ENCODE data around the gene GALNT17.
"Not testable (repeated sequence)": the region's sequence is repeated elsewhere in the genome, so short reads cannot be mapped to it uniquely, and the experiment has no call there.

GALNT17 gene

DNA sequence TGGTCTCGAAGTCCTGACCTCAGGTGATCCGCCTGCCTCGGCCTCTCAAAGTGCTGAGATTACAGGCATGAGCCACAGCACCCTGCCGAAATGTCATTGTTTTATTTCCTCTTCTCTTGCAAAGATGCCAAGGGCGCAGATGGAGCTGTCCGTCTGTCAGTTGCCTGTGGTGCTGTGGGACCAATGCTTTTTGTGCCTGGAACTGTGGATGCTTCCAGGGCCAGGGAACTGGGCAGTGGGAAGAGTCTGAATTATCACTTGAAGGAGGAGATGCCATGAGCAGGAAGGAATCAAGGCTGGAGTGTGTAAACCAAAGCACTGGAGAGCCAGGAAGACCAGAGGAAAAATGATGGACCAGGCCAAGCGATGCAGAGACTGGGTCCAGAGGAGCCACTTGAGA, 459.9 kb downstream of the GALNT17 start:
- CTCF ChIA-PET, result interaction anchor here (0.7 kb wide), 1 partner anchor 17 kb away, joined by 3 read pairs; no protein-coding TSS in a partner anchor
- DNase-seq (ENCODE audit: extremely low spot score), result no peak
- POLR2A ChIA-PET, result no interaction called here
- no peak for TF ChIP-seq FOXM1 (IDR thresholded peaks at IDR 0.05; ENCODE audit: borderline replicate concordance)
- TF ChIP-seq ZNF384 (IDR thresholded peaks at IDR 0.05), result no peak

DNA sequence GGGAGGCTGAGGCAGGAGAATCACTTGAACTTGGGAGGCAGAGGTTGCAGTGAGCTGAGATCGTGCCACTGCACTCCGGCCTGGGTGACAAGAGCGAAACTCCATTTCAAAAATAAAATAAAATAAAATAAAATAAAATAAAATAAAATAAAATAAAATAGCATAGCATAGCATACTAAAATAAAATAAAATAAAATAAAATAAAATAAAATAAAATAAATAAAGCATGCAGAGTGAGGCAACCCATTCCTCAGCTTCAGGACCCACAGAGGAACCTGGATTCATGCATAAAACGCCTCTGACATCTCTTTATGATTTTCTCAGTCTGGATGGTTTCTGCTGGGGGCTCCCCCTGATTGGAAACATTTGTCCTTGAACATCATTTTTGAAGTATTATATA, 460.4 kb downstream of the GALNT17 start:
- CTCF ChIA-PET; POLR2A ChIA-PET; DNase-seq (ENCODE audit: extremely low spot score): not testable (repeated sequence)

DNA sequence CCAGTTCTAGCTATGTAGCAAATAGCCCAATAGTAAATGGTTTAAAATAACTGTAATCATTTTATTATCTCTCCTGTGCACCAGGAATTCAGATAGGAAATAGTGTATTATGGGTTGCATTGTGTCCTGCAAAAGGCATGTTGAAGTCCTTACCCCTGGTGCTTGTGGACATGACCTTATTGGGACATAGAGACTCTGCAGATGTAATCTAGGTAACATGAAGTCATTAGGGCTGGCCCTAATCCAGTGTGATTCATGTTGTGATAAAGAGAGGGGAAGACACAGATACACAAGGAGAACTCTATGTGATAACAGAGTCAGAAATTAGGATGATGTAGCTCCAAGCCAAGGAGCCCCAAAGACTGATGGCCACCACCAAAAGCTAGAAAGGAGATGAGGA, 462.8 kb downstream of the GALNT17 start:
- ChIA-PET POLR2A (no interaction called here), CTCF (no interaction called here)
- TF ChIP-seq NFRKB (IDR thresholded peaks at IDR 0.05) (no peak), FOXA1 (IDR thresholded peaks at IDR 0.05) (no peak), L3MBTL2 (conservative IDR thresholded peaks at IDR 0.05) (no peak), TARDBP (IDR thresholded peaks at IDR 0.05) (no peak), FOXM1 (IDR thresholded peaks at IDR 0.05; ENCODE audit: borderline replicate concordance) (no peak), ZNF384 (IDR thresholded peaks at IDR 0.05) (no peak), ARNT (IDR thresholded peaks at IDR 0.05) (no peak), FOXK2 (IDR thresholded peaks at IDR 0.05) (no peak), ELF4 (IDR thresholded peaks at IDR 0.05) (no peak), SUZ12 (IDR thresholded peaks at IDR 0.05) (no peak), CTBP1 (IDR thresholded peaks at IDR 0.05; ENCODE audit: borderline replicate concordance) (no peak), HDGF (IDR thresholded peaks at IDR 0.05; ENCODE audit: borderline replicate concordance) (no peak), BHLHE40 (IDR thresholded peaks at IDR 0.05; ENCODE audit: borderline replicate concordance) (no peak), SP1 (IDR thresholded peaks at IDR 0.05) (no peak), LEF1 (IDR thresholded peaks at IDR 0.05; ENCODE audit: borderline replicate concordance) (no peak)
- TF ChIP-seq, protein P1, sequence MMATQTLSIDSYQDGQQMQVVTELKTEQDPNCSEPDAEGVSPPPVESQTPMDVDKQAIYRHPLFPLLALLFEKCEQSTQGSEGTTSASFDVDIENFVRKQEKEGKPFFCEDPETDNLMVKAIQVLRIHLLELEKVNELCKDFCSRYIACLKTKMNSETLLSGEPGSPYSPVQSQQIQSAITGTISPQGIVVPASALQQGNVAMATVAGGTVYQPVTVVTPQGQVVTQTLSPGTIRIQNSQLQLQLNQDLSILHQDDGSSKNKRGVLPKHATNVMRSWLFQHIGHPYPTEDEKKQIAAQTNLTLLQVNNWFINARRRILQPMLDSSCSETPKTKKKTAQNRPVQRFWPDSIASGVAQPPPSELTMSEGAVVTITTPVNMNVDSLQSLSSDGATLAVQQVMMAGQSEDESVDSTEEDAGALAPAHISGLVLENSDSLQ (IDR thresholded peaks at IDR 0.05), result no peak
- no peak for DNase-seq (ENCODE audit: extremely low spot score)

DNA sequence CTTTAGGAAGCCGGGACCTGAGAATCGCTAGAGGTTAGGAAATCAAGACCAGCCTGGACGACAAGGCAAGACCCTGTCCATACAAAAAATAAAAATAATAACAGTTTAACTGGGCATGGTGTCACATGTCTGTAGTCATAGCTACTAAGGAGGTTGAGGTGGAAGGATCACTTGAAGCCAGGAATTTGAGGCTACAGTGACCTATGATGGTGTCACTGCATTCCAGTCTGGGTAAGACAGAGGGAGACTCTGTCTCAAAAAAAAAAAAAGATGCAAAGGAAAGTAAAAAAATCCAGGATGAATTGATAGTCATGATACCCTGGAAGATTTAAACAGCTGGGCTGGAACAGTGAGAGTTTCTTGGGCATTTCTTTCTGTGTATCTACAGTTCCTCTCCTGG, 463.2 kb downstream of the GALNT17 start:
- no peak for DNase-seq (ENCODE audit: extremely low spot score)
- CTCF ChIA-PET, result no interaction called here
- no peak for TF ChIP-seq LEF1 (IDR thresholded peaks at IDR 0.05; ENCODE audit: borderline replicate concordance)
- POLR2A ChIA-PET, result no interaction called here

DNA sequence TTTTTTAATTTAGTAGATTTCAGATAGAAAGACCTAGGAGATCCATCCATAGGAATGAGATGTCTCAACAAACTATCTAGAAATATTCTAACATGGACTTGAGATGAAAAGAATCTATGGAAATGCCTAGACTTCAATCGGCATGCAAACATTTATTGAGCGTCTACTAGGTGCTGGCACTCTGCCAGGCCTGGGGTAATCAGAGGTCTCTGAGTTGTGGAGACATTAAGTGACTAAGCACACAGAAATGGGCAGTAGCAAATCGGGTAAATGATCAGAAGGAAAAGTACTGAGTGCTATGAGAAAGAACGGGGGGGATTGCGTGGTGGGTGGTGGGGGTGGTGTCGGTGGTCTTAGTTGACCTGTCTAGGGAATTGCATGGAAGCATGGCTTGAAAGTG, 466.6 kb downstream of the GALNT17 start:
- TF ChIP-seq FOXK2 (IDR thresholded peaks at IDR 0.05) (no peak), ZNF384 (IDR thresholded peaks at IDR 0.05) (no peak), HDGF (IDR thresholded peaks at IDR 0.05; ENCODE audit: borderline replicate concordance) (no peak), SP1 (IDR thresholded peaks at IDR 0.05) (no peak), SUZ12 (IDR thresholded peaks at IDR 0.05) (no peak), TARDBP (IDR thresholded peaks at IDR 0.05) (no peak), FOXM1 (IDR thresholded peaks at IDR 0.05; ENCODE audit: borderline replicate concordance) (no peak), FOXA1 (IDR thresholded peaks at IDR 0.05) (no peak), BHLHE40 (IDR thresholded peaks at IDR 0.05; ENCODE audit: borderline replicate concordance) (no peak), LEF1 (IDR thresholded peaks at IDR 0.05; ENCODE audit: borderline replicate concordance) (no peak)
- TF ChIP-seq, protein P1 (IDR thresholded peaks at IDR 0.05), result no peak
- no peak for DNase-seq (ENCODE audit: extremely low spot score)
- ChIA-PET CTCF (no interaction called here), POLR2A (no interaction called here)

GRCh38 chr7:71601851-71602250, 469.9 kb downstream of the GALNT17 start:
- no peak for DNase-seq (ENCODE audit: extremely low spot score)
- ChIA-PET POLR2A (no interaction called here), CTCF (no interaction called here)
- TF ChIP-seq L3MBTL2 (conservative IDR thresholded peaks at IDR 0.05), result no peak
- TF ChIP-seq FOXM1 (IDR thresholded peaks at IDR 0.05; ENCODE audit: borderline replicate concordance), result no peak
- TF ChIP-seq, protein P1 (IDR thresholded peaks at IDR 0.05), result no peak
- no peak for TF ChIP-seq SUZ12 (IDR thresholded peaks at IDR 0.05)
- TF ChIP-seq NFRKB (IDR thresholded peaks at IDR 0.05), result no peak
- TF ChIP-seq BHLHE40 (IDR thresholded peaks at IDR 0.05; ENCODE audit: borderline replicate concordance), result no peak
- no peak for TF ChIP-seq CTBP1 (IDR thresholded peaks at IDR 0.05; ENCODE audit: borderline replicate concordance)
- TF ChIP-seq FOXA1 (IDR thresholded peaks at IDR 0.05), result no peak
- TF ChIP-seq ARNT (IDR thresholded peaks at IDR 0.05), result no peak
- TF ChIP-seq ELF4 (IDR thresholded peaks at IDR 0.05), result no peak
- TF ChIP-seq LEF1 (IDR thresholded peaks at IDR 0.05; ENCODE audit: borderline replicate concordance), result no peak
- no peak for TF ChIP-seq FOXK2 (IDR thresholded peaks at IDR 0.05)
- no peak for TF ChIP-seq HDGF (IDR thresholded peaks at IDR 0.05; ENCODE audit: borderline replicate concordance)
- TF ChIP-seq SP1 (IDR thresholded peaks at IDR 0.05), result no peak
- no peak for TF ChIP-seq TARDBP (IDR thresholded peaks at IDR 0.05)
- no peak for TF ChIP-seq ZNF384 (IDR thresholded peaks at IDR 0.05)

DNA sequence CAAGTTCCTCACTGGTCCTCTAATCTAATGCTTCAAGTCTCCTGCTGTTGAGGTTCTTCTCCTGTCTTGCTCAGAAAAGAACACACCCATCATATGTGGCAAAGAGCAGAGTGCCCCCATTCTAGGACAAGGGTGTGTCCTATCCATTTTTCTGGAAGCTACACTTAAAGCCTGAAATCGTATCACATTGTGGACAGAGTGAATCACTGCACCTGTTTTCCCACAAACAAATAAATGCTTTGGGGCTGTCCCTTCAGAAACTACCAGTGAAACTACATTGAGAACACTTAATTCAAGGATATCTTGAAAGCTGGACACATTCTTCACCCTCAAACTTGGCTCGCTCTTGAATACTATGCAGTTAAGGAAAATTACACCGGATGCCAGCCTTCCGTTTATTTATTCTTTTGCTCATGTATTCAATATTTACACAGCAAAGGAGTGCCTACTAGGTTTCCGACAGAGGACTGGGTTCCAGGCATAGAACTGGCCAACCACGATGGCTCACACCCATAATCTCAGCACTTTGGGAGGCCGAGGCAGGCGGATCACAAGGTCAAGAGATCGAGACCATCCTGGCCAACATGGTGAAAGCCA, 473.0 kb downstream of the GALNT17 start:
- ChIA-PET CTCF (no interaction called here), POLR2A (no interaction called here)
- DNase-seq (ENCODE audit: extremely low spot score), result no peak
- TF ChIP-seq, protein P1 (IDR thresholded peaks at IDR 0.05), result no peak
- TF ChIP-seq BHLHE40 (IDR thresholded peaks at IDR 0.05; ENCODE audit: borderline replicate concordance), result no peak
- TF ChIP-seq NFRKB (IDR thresholded peaks at IDR 0.05), result no peak
- no peak for TF ChIP-seq SP1 (IDR thresholded peaks at IDR 0.05)
- no peak for TF ChIP-seq ZNF384 (IDR thresholded peaks at IDR 0.05)
- no peak for TF ChIP-seq FOXK2 (IDR thresholded peaks at IDR 0.05)
- TF ChIP-seq CTBP1 (IDR thresholded peaks at IDR 0.05; ENCODE audit: borderline replicate concordance), result no peak
- TF ChIP-seq ELF4 (IDR thresholded peaks at IDR 0.05), result no peak
- no peak for TF ChIP-seq SUZ12 (IDR thresholded peaks at IDR 0.05)
- TF ChIP-seq FOXM1 (IDR thresholded peaks at IDR 0.05; ENCODE audit: borderline replicate concordance), result no peak
- no peak for TF ChIP-seq HDGF (IDR thresholded peaks at IDR 0.05; ENCODE audit: borderline replicate concordance)
- no peak for TF ChIP-seq TARDBP (IDR thresholded peaks at IDR 0.05)
- no peak for TF ChIP-seq LEF1 (IDR thresholded peaks at IDR 0.05; ENCODE audit: borderline replicate concordance)
- TF ChIP-seq FOXA1 (IDR thresholded peaks at IDR 0.05), result no peak
- TF ChIP-seq ARNT (IDR thresholded peaks at IDR 0.05), result no peak
- TF ChIP-seq L3MBTL2 (conservative IDR thresholded peaks at IDR 0.05), result no peak
